Pons (tissue), 1 donor: ENCODE measurements around the gene GALNT9.

Experiments
- DNase-seq: peaks from one replicate; pipeline ENCODE4 v3.0.0-alpha.2; 2016; ENCODE audit warnings: low spot score

The GALNT9 gene

DNA sequence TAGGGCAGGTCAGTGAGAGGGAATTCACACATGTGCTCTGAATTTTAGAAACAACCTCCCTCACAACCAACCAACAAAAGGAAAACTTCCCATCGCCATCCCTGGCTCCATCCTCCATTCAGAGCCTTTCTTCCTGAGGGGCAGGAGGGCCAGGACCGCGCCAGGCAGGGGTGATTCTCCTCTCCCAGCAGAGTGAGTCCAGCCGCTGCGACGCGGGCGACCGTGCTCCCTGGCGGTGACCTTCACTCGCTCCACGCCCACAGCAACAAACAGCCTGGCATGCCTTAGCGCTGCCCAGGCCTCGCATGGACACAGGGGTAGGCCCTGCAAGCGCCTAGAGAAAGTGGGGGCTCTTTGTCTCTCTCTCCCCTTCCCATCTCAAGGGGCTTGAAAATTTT, 3.7 kb downstream of the GALNT9 start:
- DNase-seq, result no peak

DNA sequence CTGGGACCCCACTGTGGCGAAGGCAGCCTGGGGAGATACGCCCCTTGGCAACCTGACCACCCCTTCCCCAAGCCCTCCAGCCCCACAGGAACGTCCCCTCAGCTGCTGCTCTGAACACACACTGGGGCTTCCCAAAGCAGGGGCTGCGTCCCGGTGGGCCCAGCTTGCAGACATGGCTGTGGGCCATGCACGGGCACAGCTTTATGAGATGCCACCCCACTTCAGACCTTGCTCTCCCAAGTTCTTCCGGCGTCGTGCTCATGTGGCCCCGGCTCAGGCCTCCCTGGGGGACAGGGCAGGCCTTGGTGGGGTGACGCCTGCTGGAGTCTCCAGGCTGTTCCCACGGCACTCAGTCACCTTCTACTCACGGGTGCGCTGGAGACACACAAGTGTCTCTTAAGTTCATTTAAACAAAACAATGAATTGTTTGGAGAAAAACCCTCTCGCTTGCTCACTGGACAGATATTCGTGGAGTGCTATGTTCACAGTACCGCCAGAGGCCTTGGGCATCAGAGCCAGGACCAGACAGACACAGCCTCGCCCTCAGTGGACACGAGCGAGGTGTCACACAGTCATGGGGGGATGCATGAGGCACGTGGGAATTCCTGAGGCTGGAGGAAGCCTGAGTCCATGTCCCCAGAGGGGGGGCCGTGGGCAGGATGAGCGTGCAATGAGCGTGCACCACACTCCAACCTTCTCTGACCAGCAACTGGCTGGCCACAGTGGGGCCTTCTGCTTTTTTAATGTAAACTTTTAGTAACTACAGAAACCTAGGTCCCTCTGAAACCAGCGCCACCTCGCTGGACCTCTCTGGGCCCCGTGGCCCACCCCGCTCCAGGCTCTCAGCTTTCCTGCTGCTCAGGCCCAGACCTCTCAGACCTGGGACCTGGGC, 4.3 kb downstream of the GALNT9 start:
- no peak for DNase-seq

DNA sequence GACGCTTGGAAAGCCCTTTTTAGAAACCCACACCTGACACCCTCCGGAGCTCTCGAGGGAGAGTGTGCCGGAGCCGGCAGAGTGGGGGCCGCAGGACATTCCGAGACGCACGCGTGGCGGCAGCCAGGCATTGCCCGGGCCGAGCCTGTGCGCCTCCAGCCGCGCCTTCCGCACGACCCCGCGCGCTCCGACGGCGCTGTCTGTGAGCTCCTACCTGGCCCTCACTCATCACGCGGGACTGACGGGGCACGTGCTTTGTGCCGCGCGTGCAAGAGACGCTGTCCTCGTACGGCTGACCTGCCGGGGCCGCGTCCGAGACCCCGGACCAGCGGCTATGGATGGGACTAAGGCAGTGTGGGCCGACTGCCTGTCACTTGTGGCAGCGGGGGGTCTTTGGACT, 5.2 kb downstream of the GALNT9 start:
- no peak for DNase-seq

DNA sequence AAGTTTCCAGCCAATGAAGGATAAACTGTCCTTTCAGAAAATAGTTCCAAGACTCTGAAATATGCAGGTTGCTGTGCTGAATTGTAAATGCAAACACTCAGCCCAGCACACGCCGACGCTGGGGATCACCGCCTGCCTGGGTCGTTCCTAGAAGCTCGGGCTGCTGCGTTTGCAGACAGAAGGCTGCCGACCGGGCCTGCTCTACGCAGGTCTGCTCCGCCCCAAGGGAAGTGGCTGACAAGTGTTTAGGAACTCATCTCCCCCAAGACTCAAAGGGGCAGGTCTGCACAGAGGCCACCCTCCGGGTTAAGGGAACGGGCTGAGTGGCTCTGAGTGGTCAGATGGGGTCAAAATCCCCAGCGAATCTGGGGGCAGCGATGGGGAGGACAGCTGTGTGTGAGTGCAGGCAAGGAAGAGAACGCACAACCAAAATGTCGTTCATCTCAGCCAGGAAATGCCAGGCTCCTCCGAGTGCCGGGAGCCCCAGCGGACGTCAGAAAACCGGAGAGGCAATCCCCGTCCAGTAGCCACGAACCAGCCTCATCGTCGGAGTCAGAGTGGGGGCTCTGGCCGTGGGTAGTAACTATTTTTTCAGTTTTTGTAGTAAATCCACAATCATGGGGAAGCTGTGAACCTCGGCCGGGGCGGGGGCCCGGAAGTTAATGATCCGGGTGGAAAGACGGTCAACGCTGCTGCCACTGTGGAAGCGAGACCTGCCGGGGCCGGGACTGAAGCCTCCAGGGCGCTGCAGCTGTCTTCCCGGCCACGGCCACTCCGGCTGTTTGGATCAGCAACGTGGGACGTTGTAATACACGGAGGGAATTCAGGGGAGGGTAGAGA, 6.0 kb downstream of the GALNT9 start:
- DNase-seq, result no peak

DNA sequence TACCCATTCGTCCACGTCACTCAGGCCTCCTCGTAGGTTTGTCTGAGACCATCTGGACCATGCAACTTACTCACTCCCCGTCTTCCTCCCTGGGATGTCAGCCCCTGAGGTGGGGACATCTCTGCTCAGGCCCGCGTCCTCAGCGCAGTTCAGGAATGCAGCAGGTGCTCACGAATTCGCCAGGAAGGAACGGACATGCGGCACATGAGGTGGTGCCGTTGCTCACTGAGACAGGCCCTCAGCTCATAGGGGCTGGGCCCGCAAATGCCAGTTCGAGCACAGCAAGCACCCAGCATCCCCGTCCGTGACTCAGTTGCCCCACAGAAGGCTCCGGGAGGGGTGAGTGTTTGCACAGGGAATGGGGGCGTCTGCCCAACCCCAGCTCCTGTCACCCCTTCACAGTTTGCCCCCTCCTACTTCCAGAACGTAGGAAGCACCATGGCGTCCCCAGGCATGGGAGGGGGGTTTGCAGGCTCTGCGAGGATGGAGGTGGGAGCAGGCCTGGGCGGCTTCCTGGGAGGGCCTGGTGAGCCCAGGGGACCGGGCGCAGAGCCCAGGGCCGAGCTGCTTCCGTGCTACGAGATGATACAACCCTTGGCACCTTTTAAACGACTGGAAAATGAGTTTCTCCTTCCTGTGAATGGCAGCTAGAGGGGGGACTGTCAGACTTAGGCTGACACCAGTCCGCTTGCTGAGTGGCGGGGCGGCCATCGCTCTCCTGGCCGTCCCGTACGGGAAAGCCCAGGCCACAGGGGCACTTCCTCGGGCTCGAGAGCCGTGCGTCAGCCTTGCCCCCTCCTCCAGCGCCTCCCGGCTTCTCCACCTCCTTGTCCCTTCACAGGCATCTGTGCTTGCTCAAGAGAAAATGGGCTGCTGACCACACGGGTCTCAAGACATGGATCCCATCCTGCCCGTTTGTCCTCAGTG, 6.9 kb downstream of the GALNT9 start:
- DNase-seq, result no peak

DNA sequence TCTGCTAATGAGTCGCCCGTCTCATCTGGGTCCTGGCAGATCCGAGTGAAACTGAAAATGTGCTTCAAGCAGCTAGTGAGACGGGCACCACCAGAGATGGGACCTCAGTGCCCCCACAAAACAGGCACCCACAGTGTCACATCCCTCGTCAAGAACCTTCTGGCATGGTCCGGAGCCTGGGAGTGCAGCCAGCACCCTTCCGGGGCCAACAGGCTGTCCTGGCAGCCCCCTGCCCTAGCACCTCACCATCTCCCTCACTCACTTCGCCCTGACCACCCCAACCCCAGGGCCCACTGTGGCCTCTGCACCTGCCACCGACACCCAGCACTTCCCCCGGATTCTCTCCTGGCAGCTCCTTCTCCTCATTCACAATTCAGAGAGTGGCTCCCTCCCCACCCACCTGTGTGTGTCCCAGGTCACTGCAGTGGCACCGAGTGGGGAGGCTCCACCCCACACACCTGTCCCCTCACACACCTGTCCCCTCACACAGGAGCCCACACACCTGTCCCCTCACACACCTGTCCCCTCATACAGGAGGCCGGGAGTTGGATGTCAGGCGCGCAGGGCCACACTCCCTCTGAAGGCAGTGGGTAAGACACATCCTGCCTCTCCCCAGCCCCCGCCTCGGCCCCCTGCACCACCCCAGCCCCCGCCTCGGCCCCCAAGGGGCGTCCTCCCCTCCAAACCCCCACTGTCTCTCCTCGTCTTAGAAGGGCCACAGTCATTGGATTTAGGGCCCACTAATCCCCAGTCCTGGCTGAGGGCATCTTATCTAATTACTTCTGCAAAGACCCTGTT, 7.9 kb downstream of the GALNT9 start:
- no peak for DNase-seq

DNA sequence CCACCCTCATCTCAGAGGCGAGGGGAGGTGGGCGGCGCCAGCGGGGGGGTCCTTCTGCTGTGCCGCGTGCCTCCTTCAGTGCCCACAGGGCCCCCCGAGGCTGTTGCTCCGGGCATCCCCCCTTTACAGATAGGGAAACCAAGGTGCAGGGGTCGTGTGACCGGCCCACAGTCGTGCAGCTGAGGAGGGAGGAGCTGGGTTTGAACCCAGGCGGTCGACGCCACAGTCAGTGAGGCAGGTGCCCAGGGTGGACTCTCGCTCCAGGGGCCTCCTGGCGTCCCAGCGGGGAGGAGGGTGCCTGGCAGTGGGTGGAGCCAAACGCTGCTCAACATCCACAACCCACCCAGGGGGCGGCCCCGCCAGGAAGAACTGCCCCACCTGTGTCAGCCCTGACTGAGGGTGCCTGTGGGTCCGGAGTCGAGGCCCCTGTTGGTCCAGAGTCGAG, 8.6 kb downstream of the GALNT9 start:
- DNase-seq, result no peak

DNA sequence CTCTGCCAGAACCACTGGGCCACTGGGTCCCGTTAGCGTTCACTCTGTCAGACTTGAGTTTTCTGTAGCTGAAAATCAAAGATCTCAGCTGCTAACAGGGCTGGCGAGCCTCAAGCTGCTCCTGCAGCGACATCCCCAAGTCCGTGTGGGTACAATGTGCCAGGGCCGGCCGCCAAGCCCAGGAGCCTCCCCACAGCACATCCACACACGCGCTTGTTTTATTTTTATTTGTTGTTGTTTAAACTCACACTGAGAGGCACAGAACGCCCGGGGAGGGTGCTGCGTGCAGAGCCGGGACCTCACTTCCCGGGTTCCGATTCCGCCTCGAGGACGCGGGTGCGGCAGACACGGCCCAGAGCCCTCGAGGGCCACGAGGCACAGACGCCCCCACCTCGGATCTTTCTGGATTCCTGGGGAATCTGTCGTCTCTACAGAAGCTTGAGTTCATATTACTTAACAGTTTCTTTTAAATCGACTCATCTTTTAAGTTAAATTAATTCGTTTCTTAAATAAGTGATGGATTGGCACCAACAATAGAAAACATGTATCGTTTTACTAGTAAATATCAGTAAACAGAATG, 9.3 kb downstream of the GALNT9 start:
- DNase-seq, result no peak

DNA sequence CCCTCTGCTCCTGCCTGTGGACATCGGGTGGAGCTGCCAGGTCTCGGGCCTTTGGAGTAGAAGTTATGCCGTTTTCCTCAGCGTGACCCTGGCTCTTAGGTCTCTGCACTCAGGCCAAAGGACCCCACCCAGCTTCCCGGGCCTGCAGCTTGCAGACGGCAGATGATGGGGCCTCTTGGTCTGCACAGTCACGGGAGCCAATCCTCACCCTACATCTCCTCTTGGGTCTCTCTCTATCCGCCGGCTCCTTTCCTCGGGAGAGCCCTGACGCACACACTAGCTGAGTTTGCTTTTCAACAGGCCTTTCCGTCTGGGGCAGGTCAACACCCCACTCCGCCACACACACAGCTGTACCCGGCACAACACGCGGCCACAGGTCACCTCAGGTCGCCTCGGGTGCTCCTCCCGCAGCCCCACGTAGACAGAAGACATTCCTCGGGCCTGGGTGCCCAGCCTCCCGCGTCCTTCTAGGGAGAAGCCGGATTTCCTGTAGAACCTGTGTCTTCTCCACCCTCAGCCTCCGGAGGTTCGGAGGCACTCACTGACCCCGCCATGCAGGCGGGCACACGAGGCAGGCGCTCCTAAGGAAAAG, 9.9 kb downstream of the GALNT9 start:
- DNase-seq, result no peak

DNA sequence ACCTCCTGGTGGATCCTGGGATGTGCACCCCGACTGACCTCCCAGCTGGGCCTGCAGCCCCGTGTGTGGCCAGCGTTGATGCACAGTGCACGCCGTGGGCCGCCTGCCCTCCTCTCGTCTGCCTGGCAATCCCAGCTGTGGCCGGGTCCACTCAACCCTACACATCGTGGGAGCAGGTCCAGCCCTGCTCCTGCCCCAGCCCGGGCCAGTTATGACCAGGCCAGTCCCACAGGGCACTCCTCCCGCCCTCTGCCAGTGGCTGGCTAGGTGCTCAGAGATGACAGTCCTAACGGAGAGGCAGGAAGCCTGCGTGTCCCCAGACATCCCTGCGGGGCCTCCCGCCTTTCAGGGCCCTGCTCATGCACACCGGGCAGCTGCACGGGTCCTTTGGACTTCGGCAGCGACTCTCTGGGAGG, 10.8 kb downstream of the GALNT9 start:
- no peak for DNase-seq

DNA sequence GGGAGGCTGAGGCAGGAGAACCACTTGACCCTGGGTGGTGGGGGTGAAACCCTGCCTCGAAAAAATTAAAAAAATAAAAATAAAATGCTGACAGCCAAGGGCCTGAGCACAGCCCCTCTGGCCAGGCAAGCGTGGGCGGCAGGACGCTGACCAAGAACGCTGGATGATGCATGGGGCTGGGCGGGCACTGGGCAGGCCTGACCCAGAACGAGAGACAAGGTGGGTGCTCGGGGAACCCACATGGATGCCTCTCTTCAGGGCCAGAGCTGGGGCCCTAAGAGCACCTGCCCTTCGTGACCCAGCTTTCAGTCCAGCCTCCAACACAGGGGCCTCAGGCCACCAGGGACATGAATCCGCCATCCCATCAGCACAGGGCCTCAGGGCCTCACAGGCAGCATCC, 11.3 kb downstream of the GALNT9 start:
- no peak for DNase-seq

DNA sequence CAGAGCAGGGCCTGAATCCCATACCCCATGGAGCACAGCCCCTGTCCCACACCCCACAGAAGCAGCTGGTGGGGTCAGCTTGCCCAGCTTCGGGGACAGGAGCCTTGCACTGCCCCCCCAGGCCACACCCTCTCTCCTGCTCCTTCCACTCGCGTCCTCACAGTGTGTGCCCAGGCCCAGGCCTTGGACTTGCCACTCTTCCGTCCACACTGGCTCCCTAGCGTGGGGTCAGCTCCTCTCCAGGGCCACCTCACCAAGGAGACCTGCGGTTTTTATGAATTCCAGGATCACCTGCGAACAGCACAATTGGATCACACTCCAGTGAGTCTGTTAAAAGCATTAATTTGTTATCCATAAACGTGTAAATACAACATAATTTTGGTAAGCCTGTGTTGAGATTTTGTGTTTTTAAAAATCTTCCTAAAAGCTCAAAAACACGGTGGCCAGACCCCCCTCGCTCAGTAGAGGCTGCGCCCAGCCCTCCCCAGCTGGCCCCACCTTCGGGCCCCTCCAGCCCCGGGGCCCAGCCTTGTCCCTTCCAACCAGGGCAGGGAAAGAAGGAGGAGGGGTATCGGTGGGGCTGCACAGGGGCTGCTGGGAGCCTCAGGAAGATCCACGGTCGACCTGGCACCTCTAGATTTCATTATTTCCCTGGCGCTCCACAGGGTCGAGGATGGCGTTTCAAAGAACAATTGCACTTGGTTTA, 12.0 kb downstream of the GALNT9 start:
- DNase-seq, result no peak

DNA sequence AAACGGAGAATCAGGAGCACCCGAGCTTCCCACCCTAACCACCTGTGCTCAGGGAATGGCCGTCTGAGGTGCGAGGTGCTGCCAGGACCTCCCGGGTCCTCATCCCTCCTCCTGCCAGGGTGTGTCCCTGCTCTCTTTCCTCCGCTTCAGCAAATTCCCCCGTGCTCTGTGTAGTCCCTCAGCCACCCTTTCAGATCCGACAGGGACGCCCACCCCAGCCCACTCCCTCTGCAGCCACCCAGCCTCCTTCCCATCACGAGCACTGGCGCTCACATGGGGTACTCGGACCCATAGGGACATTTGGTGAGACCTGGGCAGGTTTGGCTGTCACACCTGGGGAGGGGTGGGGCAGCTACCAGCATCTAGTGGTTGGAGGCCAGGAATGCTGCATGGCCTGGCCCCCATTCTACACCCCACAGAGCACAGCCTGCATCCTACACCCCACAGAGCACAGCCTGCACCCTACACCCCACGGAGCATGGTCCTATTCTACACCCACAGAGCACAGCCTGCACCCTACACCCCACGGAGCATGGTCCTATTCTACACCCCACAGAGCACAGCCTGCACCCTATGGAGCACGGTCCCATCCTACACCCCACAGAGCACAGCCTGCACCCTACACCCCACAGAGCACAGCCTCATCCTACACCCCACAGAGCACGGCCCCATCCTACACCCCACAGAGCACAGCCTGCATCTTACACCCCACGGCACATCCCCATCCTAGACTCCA, 12.7 kb downstream of the GALNT9 start:
- DNase-seq, result no peak

DNA sequence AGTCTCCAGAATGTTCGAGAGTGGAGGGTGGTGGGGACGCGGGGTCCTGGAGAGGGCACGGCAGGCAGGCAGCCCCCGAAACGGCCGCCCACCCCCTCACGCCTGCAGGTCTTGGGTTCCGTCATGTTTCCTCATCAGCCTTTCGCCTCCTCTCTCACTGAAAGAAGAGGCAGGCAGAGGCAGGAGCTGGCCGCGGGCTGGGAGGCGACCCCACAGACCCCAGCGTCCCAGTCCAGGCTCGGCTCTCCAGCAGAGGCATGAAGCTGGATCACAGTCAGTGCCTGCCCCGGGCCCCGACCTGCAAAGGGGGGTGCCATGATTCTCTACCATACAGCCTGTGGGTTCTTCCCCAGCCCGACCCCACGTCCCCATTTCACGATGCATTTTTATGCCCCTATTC, 13.4 kb downstream of the GALNT9 start:
- no peak for DNase-seq

DNA sequence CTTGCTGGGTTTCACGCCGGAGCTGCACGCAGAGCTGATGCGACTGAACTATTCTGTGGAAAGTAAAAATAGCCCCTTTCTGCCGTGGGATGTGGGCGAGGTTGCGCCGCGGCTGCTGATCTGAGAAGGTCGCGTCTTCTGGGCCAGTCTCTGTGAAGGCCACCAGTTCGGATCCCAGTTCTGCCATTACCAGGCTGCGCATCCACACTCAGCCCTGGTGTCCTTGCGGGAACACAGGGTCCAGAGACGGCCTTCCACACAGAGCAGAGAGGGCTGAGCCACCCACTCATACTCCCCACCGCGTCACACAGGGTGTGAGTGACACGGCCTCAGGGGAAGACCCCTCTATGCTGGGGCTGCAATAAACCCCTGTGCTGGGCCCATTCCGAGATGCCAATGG, 13.9 kb downstream of the GALNT9 start:
- no peak for DNase-seq

DNA sequence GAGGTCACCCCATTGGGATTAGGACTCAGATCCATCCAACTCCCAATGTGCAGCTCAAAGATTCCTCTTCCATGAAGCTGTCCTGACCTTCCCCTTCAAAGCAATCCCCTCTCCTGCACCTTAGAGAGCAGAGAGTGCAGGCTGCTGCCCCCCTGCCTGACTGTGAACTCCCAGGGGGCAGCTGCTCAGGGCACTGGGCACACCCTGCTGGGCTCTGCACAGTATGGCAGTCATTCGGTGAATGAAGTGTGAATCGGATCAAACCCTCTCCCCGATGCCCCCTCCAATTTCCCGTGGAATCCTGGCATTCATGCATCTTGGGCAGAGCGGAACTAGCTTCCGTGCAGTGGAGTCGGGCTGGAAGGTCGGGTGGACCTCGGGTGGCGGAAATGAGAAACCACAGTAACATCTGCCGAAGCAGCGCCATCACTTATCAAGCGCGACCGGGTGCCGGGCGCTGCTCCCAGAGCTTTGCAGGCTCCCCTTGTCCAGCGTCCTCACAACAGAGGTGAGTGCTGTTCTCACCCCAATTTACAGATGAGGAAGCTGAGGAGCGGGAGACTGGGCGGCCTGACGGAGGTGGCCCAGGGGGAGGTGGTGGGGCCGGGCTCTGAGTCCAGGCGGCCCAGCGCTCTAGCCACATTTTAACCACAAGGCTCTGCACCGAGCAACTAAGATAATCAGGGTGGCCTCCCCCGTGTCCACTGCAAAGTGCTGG, 14.7 kb downstream of the GALNT9 start:
- no peak for DNase-seq

DNA sequence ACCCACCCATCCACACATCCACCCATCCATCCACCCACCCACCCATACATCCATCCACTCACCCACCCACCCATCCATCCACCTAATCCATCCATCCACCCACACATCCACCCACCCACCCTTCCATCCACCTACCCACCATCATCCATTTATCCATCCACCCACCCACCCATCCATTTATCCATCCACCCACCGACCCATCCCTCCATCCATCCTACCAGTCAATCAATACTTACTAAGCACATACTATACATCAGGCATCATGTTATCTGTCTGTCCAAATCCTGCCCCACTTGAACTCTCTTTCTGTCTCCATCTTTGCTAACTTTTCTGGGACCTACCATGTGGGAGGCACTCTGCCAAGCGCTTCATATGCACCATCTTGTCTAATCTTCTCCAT, 15.4 kb downstream of the GALNT9 start:
- DNase-seq, result no peak

DNA sequence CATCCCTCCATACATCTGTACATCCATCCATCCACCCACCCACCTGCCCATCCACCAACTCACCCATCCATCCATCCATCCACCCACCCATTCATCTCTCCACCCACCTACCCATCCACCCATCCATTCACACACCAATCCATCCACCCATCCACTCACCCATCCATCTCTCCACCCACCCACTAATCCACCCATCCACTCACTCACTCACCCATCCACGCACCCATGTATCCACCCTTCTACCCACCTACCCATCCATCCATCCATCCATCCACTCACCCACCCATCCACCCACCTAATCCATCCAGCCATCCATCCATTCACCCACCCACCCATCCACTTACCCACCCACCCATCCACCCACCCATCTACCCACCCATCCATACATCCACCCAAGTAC, 16.2 kb downstream of the GALNT9 start:
- DNase-seq, result no peak
